ENCODE data around the gene DIP2C. TPM values are rescaled to one million over a fixed set of nuclear protein-coding genes. Genes with fewer than 3 reads are reported as not detected.
"Not testable (repeated sequence)": the region's sequence is repeated elsewhere in the genome, so short reads cannot be mapped to it uniquely, and the experiment has no call there.

Gene DIP2C
- total and polyA plus RNA-seq, 3 donors from 2014 or later = 14.9 to 43.4 (median 30.1) TPM

- no peak for DNase-seq
- Histone ChIP-seq H3K36me3 (ENCODE audit: low read depth, missing control alignments) (no peaks in the 10 kb centered on the region), H3K27me3 (no peaks in the 10 kb centered on the region), H3K4me1 (peaks cover 13% of the 10 kb centered on the region), H3K4me3 (no peak overlapping the region), H3K27ac (no peak overlapping the region), H3K9me3 (no peaks in the 10 kb centered on the region)
- intact Hi-C loops (cut with DNase I; ENCODE audit: low total_unique reads) = no loop called here
- TF ChIP-seq CTCF (IDR thresholded peaks at IDR 0.05) = no peak
- WGBS, 2 donors = 74 to 94% methylated on average over 20 to 22 of the region's 22 CpGs
Observed at GRCh38 chr10:514137-514671, 175.3 kb downstream of the DIP2C start.

GRCh38 chr10:513393-513792 is 176.1 kb downstream of the DIP2C start:
- DNase-seq = no peak
- WGBS, 2 donors = 94% methylated on average over 18 of the region's 18 CpGs
- intact Hi-C loops (cut with DNase I; ENCODE audit: low total_unique reads) = no loop called here
- Histone ChIP-seq H3K4me1 (peaks cover 13% of the 10 kb centered on the region), H3K27ac (no peak overlapping the region), H3K9me3 (no peaks in the 10 kb centered on the region), H3K4me3 (no peak overlapping the region), H3K36me3 (ENCODE audit: low read depth, missing control alignments) (no peaks in the 10 kb centered on the region), H3K27me3 (no peaks in the 10 kb centered on the region)
- no peak for TF ChIP-seq CTCF (IDR thresholded peaks at IDR 0.05)
- TF ChIP-seq POLR2A (IDR thresholded peaks at IDR 0.05) = no peak

GRCh38 chr10:512661-513060 is 176.8 kb downstream of the DIP2C start:
- H3K36me3 ChIP-seq (ENCODE audit: low read depth, missing control alignments); H3K9me3 ChIP-seq; H3K27me3 ChIP-seq; intact Hi-C loops (cut with DNase I; ENCODE audit: low total_unique reads); DNase-seq; H3K27ac ChIP-seq; H3K4me3 ChIP-seq: not testable (repeated sequence)
- 93 to 98% methylated on average over 5 of the region's 5 CpGs for WGBS, 2 donors
- peaks cover 13% of the 10 kb centered on the region for H3K4me1 ChIP-seq

- no peaks in the 10 kb centered on the region for H3K9me3 ChIP-seq
- no peak overlapping the region for H3K27ac ChIP-seq
- no peaks in the 10 kb centered on the region for H3K36me3 ChIP-seq (ENCODE audit: low read depth, missing control alignments)
- no peak for TF ChIP-seq CTCF (IDR thresholded peaks at IDR 0.05)
- no peak for TF ChIP-seq POLR2A (IDR thresholded peaks at IDR 0.05)
- peaks cover 13% of the 10 kb centered on the region for H3K4me1 ChIP-seq
- no peak overlapping the region for H3K4me3 ChIP-seq
- 53 to 55% methylated on average over 14 of the region's 14 CpGs for WGBS, 2 donors
- intact Hi-C loops (cut with DNase I; ENCODE audit: low total_unique reads) = no loop called here
- no peaks in the 10 kb centered on the region for H3K27me3 ChIP-seq
- DNase-seq = no peak
Observed at GRCh38 chr10:511849-512191, 177.6 kb downstream of the DIP2C start.

- peak; percentile 94 for DNase-seq
- no peaks in the 10 kb centered on the region for H3K27me3 ChIP-seq
- H3K4me3 ChIP-seq = no peak overlapping the region
- H3K9me3 ChIP-seq = no peaks in the 10 kb centered on the region
- no peak overlapping the region for H3K27ac ChIP-seq
- intact Hi-C loops (cut with DNase I; ENCODE audit: low total_unique reads) = no loop called here
- H3K4me1 ChIP-seq = peaks cover 13% of the 10 kb centered on the region
- peak; percentile 90 to 97 (median 95) for TF ChIP-seq CTCF (IDR thresholded peaks at IDR 0.05)
- TF ChIP-seq POLR2A (IDR thresholded peaks at IDR 0.05) = no peak
- 37 to 52% methylated on average over 19 to 21 of the region's 21 CpGs for WGBS, 2 donors
- H3K36me3 ChIP-seq (ENCODE audit: low read depth, missing control alignments) = no peaks in the 10 kb centered on the region
Observed at GRCh38 chr10:511101-511848, 178.2 kb downstream of the DIP2C start.

All from testis (tissue), 3 donors.